CD4-positive, alpha-beta T cell treated with Interleukin-6 for 4 hours (primary cell): ENCODE measurements around the gene PARP3.
"Not testable (repeated sequence)": the region's sequence is repeated elsewhere in the genome, so short reads cannot be mapped to it uniquely, and the experiment has no call there.

Experiments
- DNase-seq: peaks from one replicate; pipeline ENCODE4 v3.0.0-alpha.2; 2020; ENCODE audit warnings: mixed read lengths

Gene PARP3

GRCh38 chr3:51941798-51942602 lies at the start of gene PARP3, which contains the start of gene RRP9:
TSS of gene PARP3 (plus strand) at chr3:51942363. CDS start at chr3:51943356, 993 bp downstream.
TSS of gene RRP9 (minus strand) at chr3:51941904. CDS start at chr3:51941867, 37 bp downstream.
- peak; percentile 100 for DNase-seq

DNA sequence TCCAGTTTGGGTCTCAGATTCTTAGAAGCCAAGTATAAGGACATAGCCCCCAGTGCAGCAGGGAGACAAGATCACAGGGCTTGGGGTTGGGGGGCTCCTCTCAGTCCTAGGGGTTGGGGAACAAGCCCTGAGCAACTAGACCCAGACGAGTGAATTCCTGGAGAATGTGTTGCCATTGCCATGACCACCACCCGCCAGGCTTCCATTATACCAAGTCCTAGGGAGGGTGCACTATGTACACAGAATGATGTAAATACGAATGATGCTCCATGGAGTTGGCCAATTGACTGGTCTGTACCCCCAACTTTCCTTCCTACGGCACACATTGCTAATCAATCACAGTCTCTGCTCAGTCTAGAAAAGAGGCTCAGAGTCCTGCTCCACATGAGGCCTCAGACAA lies 47.8 kb upstream of the PARP3 start:
- no peak for DNase-seq

DNA sequence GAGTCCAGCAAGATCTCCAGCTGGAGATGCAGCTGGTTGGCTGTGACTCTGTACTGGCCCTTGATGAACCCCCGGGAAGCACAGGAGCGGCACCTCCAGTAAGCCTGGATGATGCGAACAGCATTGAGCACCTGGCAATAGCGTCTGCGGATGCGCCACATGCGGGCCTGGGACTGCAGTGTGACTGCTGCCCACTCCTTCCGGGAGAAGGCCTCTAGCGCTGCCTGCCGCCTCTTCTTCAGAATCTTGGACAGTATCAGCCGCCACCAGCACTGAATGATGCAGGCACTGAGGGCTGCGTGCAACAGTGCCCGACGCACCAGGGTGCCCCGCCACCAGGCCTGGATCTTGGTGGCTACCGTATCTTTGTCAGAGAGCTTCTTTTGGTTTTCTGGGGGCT lies 47.2 kb upstream of the PARP3 start:
- no peak for DNase-seq

- no peak for DNase-seq
Observed at GRCh38 chr3:51896607-51897305, 45.4 kb upstream of the PARP3 start.

GRCh38 chr3:51897391-51897790 lies 44.8 kb upstream of the PARP3 start:
- DNase-seq, result no peak

- not testable (repeated sequence) for DNase-seq
Observed at GRCh38 chr3:51900043-51900442, 42.1 kb upstream of the PARP3 start.

DNA sequence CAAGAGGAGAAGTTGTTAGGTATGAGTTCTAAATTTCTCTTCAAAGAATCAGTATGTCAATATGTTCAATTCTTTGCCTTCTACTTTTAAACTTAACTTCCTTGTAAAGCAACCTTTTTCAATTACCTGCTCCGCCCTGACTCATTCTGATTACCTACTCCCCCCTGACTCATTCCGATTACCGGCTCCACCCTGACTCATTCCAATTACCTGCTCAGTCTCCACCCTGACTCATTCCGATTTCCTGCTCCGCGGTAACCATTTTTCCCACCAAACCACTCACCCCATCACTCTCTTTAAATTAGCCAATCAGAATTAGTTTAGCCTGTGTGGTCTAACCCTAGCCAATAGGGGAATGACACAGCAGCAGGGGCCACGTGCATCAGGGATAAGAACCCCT lies 39.8 kb upstream of the PARP3 start:
- DNase-seq, result peak; percentile 37

DNA sequence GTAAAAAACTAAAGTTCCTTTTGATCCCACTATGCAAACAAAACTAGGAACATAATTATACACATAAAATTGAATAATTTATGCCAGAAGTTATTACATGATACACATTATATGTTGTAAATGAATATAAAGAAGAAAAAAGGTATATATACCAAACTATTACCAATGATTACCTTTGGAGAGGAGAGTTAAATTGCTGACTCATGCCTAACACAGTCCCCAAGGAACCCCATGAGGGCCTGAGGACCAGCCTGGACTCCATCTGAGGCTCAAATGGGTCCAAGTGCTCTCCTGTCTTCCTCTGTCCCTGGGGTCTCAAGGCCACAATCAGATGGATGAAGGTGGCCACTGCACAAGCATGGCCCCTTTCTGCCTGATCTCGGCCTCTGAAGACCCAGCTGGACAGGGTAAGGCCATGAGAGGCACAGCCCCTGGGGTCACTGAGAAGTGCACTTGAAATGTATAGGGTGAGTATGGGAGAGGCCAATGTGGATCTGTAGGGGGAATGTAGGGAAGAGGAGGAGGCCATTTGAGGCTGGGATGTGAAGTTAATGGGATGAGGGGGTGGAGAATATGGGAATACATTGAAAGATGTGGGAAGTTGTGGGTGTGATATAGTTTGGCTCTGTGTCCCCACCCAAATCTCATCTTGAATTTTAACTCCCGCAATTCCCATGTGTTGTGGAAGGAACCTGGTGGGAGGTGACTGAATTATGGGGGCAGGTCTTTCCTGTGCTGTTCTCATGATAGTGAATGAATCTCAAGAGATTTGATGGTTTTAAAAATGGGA lies 37.9 kb upstream of the PARP3 start:
- no peak for DNase-seq

DNA sequence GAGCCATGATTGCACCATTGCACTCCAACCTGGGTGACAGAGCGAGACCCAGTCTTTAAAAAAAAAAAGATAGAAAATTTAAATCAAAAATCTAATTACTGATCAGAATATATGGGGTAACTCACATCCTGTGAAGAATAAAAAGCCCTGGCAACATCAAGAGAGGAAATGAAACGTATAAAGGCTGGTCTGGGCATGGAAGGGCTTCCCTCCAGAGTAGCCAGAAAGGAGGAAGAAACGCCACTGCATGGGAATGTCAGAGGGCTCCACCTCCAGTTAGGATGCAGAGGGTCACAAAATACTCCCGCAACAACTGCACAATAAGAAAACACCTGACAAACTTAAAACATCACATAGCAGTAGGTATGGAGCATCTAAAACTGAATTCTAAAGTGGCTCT lies 34.1 kb upstream of the PARP3 start:
- no peak for DNase-seq

DNA sequence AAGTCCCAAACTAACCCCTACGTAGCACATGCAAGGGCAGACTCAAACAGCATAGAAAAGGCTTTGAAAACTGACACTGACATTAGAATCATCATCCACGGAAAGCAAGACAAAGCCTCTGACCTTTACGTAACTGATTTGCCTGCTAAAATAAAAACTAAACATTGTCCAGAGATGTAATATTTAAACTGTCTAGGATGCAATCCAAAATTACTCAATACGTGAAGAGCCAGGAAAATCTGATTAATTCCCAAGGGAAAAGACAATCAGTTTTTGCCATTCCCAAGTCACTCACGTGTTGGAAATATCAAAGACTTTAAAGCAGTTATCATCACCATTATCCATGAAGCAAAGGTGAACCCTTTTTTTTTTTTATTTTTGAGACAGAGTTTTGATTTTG lies 25.7 kb upstream of the PARP3 start:
- no peak for DNase-seq

- DNase-seq, result no peak
Observed at GRCh38 chr3:51921081-51921578, 21.0 kb upstream of the PARP3 start.

DNA sequence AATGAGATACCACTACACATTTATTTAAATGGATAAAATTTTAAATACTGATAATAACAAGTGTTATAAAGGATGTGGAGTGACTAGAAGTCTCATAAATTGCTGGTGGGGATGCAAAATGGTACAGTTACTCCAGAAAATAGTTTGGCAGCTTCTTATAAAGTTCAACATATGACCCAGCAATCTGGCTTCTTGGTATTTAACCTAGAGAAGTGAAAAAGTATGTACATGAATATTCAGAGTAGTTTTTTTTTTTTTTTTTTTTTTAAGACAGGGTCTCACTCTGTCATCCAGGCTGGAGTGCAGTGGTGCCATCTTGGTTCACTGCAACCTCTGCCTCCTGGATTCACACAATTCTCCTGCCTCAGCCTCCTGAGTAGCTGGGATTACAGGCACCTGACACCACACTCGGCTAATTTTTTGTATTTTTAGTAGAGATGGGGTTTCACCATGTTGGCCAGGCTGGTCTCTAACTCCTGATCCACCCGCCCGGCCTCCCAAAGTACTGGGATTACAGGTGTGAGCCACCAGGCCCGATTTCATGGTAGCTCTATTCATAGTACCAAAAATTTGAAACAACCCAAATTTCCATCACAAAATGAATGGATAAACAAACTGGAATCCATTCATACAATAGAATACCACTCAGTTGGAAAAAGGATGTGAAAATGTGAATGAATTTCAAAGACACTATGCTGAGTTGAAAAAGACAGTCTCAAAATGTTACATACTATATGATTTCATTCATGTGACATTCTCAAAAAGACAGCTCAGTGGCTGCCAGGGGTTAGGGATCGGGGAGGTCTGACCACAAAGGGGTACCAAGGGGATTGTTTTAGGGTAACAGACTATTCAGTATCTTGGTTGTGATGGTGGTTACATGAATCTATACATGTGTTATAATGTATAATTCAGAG lies 14.8 kb upstream of the PARP3 start:
- no peak for DNase-seq

DNA sequence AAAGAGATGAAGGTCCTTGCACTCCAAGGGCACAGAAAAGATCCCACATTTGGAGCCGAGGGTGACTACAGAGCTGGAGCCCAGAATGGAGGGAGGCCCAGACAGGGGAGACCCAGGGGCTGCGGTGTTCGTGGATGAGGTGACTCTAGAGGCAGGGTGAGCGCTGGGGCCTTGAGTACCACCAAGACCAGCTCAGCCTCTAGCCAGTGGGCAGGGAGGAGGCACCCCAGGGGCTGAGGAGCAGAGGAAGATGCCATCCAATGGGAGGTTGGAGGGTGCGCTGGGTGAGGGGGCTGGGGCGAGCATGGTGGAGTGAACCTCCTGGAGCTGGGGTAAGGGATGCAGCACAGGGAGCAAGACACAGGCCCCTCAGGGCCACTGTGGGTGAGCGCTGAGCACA lies 13.7 kb upstream of the PARP3 start:
- no peak for DNase-seq

DNA sequence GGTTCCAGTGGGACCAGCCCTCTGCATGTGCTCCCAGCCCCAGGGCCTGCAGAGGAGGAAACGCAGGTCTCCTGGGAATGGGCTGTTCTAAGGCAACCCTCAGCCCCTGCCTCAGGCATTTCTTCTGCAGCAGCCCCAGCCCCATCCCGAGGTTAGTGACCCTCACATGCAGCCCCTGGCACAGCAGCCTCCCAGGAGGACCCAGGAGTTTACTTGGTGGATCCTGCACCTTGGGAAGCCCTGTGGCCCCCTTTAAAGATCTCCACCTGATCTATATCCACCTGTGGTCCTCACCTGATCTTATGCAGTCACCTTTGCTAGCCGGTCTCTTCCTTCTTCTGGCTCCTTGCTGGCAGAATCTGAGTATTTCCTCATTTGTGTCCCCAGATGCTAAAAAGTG lies 13.2 kb upstream of the PARP3 start:
- not testable (repeated sequence) for DNase-seq

DNA sequence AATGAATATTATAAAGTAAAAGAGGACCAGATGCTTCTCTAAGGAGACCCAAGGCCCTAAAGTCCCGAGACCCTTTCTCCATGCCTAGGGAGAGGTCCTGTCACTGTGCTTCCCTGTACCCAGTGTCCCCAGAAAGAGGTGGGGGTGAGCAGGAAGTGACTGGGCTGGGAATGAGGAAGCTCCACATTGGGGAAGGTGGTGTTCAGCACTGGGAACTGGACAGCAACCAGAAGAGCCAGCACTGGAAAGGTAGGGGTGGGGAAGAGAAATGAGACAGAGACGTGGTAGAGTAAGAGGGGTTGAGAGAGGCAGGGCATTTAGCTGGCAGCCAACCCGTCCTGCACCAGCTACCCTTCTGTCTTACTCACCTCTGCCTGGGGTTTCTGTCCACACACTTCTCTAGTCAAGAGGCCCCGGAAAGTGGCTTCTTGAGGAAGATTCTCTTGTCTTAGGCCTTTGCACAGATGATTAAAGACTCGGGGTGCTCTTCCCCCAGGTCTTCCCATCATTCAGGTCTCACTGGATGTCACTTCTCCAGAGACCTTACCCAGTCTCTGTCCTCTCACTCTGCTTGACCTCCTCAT lies 12.7 kb upstream of the PARP3 start:
- no peak for DNase-seq

DNA sequence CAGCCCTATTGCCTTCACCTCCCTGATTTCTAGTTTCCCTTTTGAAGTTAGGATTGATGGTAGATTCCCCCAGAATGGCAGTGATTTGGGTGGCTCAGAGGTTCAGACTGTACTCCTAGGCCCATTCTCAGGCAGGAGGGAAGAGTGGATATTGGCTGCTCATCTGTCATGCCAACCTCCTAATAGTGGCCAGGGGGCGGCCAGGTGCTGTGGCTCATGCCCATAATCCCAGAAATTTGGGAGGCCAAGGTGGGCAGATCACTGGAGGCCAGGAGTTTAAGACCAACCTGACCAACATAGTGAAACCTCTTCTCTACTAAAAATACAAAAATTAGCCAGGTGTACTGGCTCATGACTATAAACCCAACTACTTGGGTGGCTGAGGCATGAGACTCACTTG lies 11.7 kb upstream of the PARP3 start:
- no peak for DNase-seq

- no peak for DNase-seq
Observed at GRCh38 chr3:51931756-51932155, 10.4 kb upstream of the PARP3 start.

DNA sequence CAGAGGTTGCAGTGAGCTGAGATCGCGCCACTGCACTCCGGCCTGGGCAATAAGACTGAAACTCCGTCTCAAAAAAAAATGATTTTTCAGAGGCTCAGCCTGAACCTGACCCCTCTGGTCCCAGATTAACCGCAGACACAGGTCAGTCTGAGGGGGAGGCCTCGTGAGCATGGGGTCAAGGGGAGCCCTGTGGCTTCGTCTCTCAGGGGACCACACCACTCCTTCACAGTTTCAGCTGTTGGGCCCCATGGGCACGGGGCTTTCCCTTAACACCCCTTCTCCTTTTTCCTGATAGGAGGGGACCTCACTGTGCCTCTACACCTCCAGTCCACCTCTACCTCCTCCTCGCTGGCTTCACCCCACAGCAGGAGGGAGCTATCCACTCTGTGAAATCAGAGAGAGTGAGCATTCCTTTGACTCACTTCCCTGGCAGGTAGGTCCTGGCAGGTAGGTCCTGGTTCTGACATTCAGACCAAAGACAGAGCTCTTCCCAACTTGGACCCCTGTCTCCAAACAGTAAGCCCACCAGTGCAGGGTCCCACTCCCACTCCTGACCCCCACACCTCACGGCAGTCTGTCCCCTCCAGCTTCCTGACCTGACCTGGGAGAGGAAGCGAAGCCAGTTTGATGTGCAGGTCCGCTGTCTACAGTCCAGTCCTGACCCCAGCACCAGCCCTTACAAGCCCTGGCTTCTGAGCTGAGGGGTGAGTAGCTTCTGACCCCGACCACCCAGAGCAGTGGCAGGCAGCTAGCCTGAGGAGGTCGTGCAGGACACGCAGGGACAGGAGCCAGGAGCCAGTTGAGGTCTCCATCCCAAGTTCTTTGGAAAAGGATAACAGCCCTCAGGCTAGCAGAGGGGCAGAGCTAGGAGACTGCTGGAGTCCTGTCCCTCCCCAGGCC lies 9.4 kb upstream of the PARP3 start:
- no peak for DNase-seq

GRCh38 chr3:51933471-51934138 lies 8.6 kb upstream of the PARP3 start:
- DNase-seq, result no peak
